ENCODE data around the gene TMBIM1.

Gene TMBIM1

GRCh38 chr2:218271487-218271797 lies 20.9 kb downstream of the TMBIM1 start:
- Histone ChIP-seq H3K27ac (replicated peaks) (no peak overlapping the region), H3K27me3 (ENCODE audit: insufficient read depth, poor library complexity, severe bottlenecking) (no peaks in the 10 kb centered on the region), H3K4me3 (replicated peaks; ENCODE audit: insufficient read depth, low read length) (peak overlapping the region; percentile 88)
- DNase-seq (ENCODE audit: low read depth in 1 of 2, low spot score in 1 of 2): no peak
- TF ChIP-seq SPI1 (IDR thresholded peaks at IDR 0.05; ENCODE audit: borderline replicate concordance, low read depth): no peak
- TF ChIP-seq, protein P1, sequence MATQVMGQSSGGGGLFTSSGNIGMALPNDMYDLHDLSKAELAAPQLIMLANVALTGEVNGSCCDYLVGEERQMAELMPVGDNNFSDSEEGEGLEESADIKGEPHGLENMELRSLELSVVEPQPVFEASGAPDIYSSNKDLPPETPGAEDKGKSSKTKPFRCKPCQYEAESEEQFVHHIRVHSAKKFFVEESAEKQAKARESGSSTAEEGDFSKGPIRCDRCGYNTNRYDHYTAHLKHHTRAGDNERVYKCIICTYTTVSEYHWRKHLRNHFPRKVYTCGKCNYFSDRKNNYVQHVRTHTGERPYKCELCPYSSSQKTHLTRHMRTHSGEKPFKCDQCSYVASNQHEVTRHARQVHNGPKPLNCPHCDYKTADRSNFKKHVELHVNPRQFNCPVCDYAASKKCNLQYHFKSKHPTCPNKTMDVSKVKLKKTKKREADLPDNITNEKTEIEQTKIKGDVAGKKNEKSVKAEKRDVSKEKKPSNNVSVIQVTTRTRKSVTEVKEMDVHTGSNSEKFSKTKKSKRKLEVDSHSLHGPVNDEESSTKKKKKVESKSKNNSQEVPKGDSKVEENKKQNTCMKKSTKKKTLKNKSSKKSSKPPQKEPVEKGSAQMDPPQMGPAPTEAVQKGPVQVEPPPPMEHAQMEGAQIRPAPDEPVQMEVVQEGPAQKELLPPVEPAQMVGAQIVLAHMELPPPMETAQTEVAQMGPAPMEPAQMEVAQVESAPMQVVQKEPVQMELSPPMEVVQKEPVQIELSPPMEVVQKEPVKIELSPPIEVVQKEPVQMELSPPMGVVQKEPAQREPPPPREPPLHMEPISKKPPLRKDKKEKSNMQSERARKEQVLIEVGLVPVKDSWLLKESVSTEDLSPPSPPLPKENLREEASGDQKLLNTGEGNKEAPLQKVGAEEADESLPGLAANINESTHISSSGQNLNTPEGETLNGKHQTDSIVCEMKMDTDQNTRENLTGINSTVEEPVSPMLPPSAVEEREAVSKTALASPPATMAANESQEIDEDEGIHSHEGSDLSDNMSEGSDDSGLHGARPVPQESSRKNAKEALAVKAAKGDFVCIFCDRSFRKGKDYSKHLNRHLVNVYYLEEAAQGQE (IDR thresholded peaks at IDR 0.05; ENCODE audit: insufficient replicate concordance, low read depth): no peak
- no peak for TF ChIP-seq POLR2AphosphoS5 (IDR thresholded peaks at IDR 0.05; ENCODE audit: low read depth)
- TF ChIP-seq, protein P2, sequence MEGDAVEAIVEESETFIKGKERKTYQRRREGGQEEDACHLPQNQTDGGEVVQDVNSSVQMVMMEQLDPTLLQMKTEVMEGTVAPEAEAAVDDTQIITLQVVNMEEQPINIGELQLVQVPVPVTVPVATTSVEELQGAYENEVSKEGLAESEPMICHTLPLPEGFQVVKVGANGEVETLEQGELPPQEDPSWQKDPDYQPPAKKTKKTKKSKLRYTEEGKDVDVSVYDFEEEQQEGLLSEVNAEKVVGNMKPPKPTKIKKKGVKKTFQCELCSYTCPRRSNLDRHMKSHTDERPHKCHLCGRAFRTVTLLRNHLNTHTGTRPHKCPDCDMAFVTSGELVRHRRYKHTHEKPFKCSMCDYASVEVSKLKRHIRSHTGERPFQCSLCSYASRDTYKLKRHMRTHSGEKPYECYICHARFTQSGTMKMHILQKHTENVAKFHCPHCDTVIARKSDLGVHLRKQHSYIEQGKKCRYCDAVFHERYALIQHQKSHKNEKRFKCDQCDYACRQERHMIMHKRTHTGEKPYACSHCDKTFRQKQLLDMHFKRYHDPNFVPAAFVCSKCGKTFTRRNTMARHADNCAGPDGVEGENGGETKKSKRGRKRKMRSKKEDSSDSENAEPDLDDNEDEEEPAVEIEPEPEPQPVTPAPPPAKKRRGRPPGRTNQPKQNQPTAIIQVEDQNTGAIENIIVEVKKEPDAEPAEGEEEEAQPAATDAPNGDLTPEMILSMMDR (IDR thresholded peaks at IDR 0.05; ENCODE audit: insufficient read depth, low read length): no peak
- TF ChIP-seq GABPA (IDR thresholded peaks at IDR 0.05; ENCODE audit: low read depth): no peak

GRCh38 chr2:218270721-218271486 lies 21.4 kb downstream of the TMBIM1 start:
- peak in 1 of 2 experiments; percentile 21 for DNase-seq (ENCODE audit: low read depth in 1 of 2, low spot score in 1 of 2)
- TF ChIP-seq POLR2AphosphoS5 (IDR thresholded peaks at IDR 0.05; ENCODE audit: low read depth) (no peak), SPI1 (IDR thresholded peaks at IDR 0.05; ENCODE audit: borderline replicate concordance, low read depth) (no peak), GABPA (IDR thresholded peaks at IDR 0.05; ENCODE audit: low read depth) (no peak)
- TF ChIP-seq, protein P2 (IDR thresholded peaks at IDR 0.05; ENCODE audit: insufficient read depth, low read length): no peak
- TF ChIP-seq, protein P1 (IDR thresholded peaks at IDR 0.05; ENCODE audit: insufficient replicate concordance, low read depth): no peak
- peak overlapping the region; percentile 88 for H3K4me3 ChIP-seq (replicated peaks; ENCODE audit: insufficient read depth, low read length)
- no peaks in the 10 kb centered on the region for H3K27me3 ChIP-seq (ENCODE audit: insufficient read depth, poor library complexity, severe bottlenecking)
- peak overlapping the region; percentile 64 for H3K27ac ChIP-seq (replicated peaks)

DNA sequence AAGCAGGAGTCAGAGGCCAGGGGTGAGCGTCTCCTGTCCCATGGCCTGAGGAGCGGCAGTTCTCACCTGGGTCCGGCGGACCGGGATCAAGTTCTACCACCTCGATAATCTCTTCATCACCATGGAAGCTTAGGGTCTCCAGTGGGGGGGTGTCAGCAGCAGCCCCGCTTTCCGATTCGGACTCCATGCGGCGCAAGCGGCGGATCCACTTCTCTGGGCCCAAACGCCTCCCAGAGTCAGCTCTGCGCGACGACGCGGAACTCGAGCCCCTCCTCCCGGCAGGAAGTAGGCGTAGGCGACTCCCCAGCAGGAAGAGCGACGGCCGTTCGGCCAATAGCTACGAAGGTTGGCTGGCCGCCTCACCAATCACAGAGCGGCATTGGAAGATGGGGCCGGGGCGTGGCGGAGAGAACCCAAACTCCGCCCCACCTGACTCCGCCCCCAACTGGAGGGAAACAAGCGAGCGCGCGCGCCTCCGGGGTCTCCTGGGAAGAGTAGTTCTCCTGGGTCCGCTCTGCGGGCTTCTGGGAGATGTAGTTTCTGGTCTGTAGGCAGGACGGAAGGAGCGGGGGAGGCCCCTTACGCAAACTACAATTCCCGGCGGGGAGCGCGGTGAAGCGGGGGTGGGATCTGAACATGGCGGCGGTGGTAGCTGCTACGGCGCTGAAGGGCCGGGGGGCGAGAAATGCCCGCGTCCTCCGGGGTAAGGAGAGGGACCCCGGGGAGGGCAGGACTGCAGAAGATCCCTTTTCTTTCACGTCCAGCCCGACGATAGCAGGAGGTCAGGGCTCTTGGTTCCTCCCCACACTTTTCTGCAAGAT lies 22.2 kb downstream of the TMBIM1 start, which contains the start of the genes AAMP and PNKD:
TSS of gene AAMP (minus strand) at position 238 of the 821 bp plus-strand sequence. CDS start at position 187, 51 bp downstream.
TSS of gene PNKD (plus strand) at position 620 of the 821 bp plus-strand sequence. CDS start at position 637, 17 bp downstream.
- peak; percentile 97 to 100 for DNase-seq (ENCODE audit: low read depth in 1 of 2, low spot score in 1 of 2)
- TF ChIP-seq, protein P1 (IDR thresholded peaks at IDR 0.05; ENCODE audit: insufficient replicate concordance, low read depth): no peak
- TF ChIP-seq POLR2AphosphoS5 (IDR thresholded peaks at IDR 0.05; ENCODE audit: low read depth): peak; percentile 70
- TF ChIP-seq GABPA (IDR thresholded peaks at IDR 0.05; ENCODE audit: low read depth): peak; percentile 78
- peak; percentile 40; the same call in 1 of the 2 replicates for TF ChIP-seq SPI1 (IDR thresholded peaks at IDR 0.05; ENCODE audit: borderline replicate concordance, low read depth)
- H3K27ac ChIP-seq (replicated peaks): peak within 1 kb of the TSS; percentile 67

More for the DNA sequence above, 22.2 kb downstream of the TMBIM1 start, which contains the start of the genes AAMP and PNKD:
- peak within 1 kb of the TSS; percentile 98 for H3K4me3 ChIP-seq (replicated peaks; ENCODE audit: insufficient read depth, low read length)
- no peaks in the 10 kb centered on the region for H3K27me3 ChIP-seq (ENCODE audit: insufficient read depth, poor library complexity, severe bottlenecking)

All from HL-60 (cell line).